Kidney epithelial cell (primary cell): ENCODE measurements around the gene WRAP53. TPM values are rescaled to one million over a fixed set of nuclear protein-coding genes. Genes with fewer than 3 reads are reported as not detected.

Experiments
- DNase-seq: peaks from one replicate; pipeline ENCODE4 v3.0.0-alpha.2; 2010; ENCODE audit warnings: low read depth
- H3K27me3 ChIP-seq: 2 replicates; pipeline ENCODE4 v1.6.0; 2011; ENCODE audit warnings: low read length; ENCODE audit not compliant: control insufficient read depth, insufficient read depth
- H3K36me3 ChIP-seq: 2 replicates; pipeline ENCODE4 v1.5.1; 2011; ENCODE audit warnings: low read length; ENCODE audit not compliant: control insufficient read depth, insufficient read depth
- H3K4me3 ChIP-seq: 2 replicates; pipeline ENCODE4 v1.5.1; 2011; ENCODE audit warnings: low read depth, mild to moderate bottlenecking, control low read depth, low read length
- total RNA-seq: library from RNA; depleted of rRNA; stranded (reverse); fragments of >200 nt; gene quantifications from 2 replicates; pipeline ENCODE4 v1.2.3, GENCODE V29; 2015
- TF ChIP-seq, protein P1 (sequence below): IDR thresholded peaks from 2 replicates; pipeline ENCODE4 v1.5.1; 2011; ENCODE audit warnings: mild to moderate bottlenecking, moderate library complexity, low read length, control low read depth, inconsistent platforms; ENCODE audit not compliant: insufficient read depth, poor library complexity, severe bottlenecking

Gene WRAP53
- total RNA-seq, 1 donor from 2014 or later: 13.3 TPM

- Histone ChIP-seq H3K27me3 (peaks cover 37% of the 10 kb centered on the region), H3K4me3 (no peak overlapping the region), H3K36me3 (no peaks in the 10 kb centered on the region)
- DNase-seq: no peak
- TF ChIP-seq, protein P1, sequence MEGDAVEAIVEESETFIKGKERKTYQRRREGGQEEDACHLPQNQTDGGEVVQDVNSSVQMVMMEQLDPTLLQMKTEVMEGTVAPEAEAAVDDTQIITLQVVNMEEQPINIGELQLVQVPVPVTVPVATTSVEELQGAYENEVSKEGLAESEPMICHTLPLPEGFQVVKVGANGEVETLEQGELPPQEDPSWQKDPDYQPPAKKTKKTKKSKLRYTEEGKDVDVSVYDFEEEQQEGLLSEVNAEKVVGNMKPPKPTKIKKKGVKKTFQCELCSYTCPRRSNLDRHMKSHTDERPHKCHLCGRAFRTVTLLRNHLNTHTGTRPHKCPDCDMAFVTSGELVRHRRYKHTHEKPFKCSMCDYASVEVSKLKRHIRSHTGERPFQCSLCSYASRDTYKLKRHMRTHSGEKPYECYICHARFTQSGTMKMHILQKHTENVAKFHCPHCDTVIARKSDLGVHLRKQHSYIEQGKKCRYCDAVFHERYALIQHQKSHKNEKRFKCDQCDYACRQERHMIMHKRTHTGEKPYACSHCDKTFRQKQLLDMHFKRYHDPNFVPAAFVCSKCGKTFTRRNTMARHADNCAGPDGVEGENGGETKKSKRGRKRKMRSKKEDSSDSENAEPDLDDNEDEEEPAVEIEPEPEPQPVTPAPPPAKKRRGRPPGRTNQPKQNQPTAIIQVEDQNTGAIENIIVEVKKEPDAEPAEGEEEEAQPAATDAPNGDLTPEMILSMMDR: no peak
Measured at GRCh38 chr17:7655541-7655840, 32.8 kb upstream of the WRAP53 start.

- H3K27me3 ChIP-seq: peaks cover 21% of the 10 kb centered on the region
- TF ChIP-seq, protein P1: no peak
- no peak for DNase-seq
- no peaks in the 10 kb centered on the region for H3K36me3 ChIP-seq
- no peak overlapping the region for H3K4me3 ChIP-seq
Measured at GRCh38 chr17:7656958-7657609, 31.2 kb upstream of the WRAP53 start.

- DNase-seq: no peak
- Histone ChIP-seq H3K4me3 (no peak overlapping the region), H3K36me3 (no peaks in the 10 kb centered on the region), H3K27me3 (no peaks in the 10 kb centered on the region)
- TF ChIP-seq, protein P1: no peak
Measured at GRCh38 chr17:7667656-7668406, 20.4 kb upstream of the WRAP53 start.

DNA sequence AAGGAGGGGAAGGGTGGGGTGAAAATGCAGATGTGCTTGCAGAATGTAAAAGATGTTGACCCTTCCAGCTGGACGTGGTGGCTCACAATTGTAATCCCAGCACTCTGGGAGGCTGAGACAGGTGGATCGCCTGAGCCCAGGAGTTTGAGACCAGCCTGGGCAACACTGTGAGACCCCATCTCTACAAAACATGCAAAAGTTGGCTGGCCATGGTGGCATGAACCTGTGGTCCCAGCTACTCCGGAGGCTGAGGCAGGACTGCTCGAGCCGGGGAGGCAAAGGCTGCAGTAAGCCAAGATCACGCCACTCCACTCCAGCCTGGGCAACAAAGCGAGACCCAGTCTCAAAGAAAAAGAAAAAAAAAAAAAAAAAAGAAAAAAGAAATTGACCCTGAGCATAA lies 19.8 kb upstream of the WRAP53 start:
- DNase-seq: no peak
- Histone ChIP-seq H3K4me3 (no peak overlapping the region), H3K27me3 (no peaks in the 10 kb centered on the region), H3K36me3 (peaks cover under 1% of the 10 kb centered on the region)
- TF ChIP-seq, protein P1: no peak

- Histone ChIP-seq H3K4me3 (no peak overlapping the region), H3K36me3 (peaks cover 4% of the 10 kb centered on the region), H3K27me3 (no peaks in the 10 kb centered on the region)
- DNase-seq: no peak
- TF ChIP-seq, protein P1: peak; percentile 31
Measured at GRCh38 chr17:7673239-7673638, 15.0 kb upstream of the WRAP53 start.

DNA sequence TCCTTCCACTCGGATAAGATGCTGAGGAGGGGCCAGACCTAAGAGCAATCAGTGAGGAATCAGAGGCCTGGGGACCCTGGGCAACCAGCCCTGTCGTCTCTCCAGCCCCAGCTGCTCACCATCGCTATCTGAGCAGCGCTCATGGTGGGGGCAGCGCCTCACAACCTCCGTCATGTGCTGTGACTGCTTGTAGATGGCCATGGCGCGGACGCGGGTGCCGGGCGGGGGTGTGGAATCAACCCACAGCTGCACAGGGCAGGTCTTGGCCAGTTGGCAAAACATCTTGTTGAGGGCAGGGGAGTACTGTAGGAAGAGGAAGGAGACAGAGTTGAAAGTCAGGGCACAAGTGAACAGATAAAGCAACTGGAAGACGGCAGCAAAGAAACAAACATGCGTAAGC lies 13.3 kb upstream of the WRAP53 start:
- Histone ChIP-seq H3K4me3 (no peak overlapping the region), H3K36me3 (peaks cover 4% of the 10 kb centered on the region), H3K27me3 (no peaks in the 10 kb centered on the region)
- TF ChIP-seq, protein P1: no peak
- no peak for DNase-seq
